Astrocyte (in vitro differentiated cells and primary cell): ENCODE results near the gene SART3. TPM values are rescaled to one million over a fixed set of nuclear protein-coding genes. Genes with fewer than 3 reads are reported as not detected.

Source experiments
- DNase-seq: peaks from one replicate; pipeline ENCODE4 v3.0.0-alpha.2; 2010; ENCODE audit warnings: low read depth
- FAIRE-seq: peaks from 2 replicates; lab custom pipeline; 2011; peaks lifted over from hg19 to GRCh38; lab: Jason Lieb, UNC
- H2AFZ ChIP-seq: 2 replicates; pipeline ENCODE4 v1.6.0; 2012; ENCODE audit warnings: low read depth, low read length, inconsistent platforms
- H3K27ac ChIP-seq: 2 replicates; pipeline ENCODE4 v1.5.1; 2011; ENCODE audit warnings: low read depth, low read length, inconsistent platforms
- H3K27me3 ChIP-seq: 2 replicates; pipeline ENCODE4 v1.6.0; 2011; ENCODE audit warnings: low read length, inconsistent platforms; ENCODE audit not compliant: insufficient read depth
- H3K36me3 ChIP-seq: 2 replicates; pipeline ENCODE4 v1.5.1; 2011; ENCODE audit warnings: low read length, inconsistent platforms; ENCODE audit not compliant: insufficient read depth
- H3K4me1 ChIP-seq: 2 replicates; pipeline ENCODE4 v1.5.1; 2011; ENCODE audit warnings: low read length, inconsistent platforms; ENCODE audit not compliant: insufficient read depth
- H3K4me2 ChIP-seq: 2 replicates; pipeline ENCODE4 v1.6.0; 2012; ENCODE audit warnings: low read length, inconsistent platforms
- H3K4me3 ChIP-seq: 2 replicates; pipeline ENCODE4 v1.5.1; 2011; ENCODE audit warnings: low read depth, mild to moderate bottlenecking, low read length, inconsistent platforms; ENCODE audit not compliant: insufficient read depth
- H3K79me2 ChIP-seq: 2 replicates; pipeline ENCODE4 v1.6.0; 2012; ENCODE audit warnings: mild to moderate bottlenecking, low read length, inconsistent platforms; ENCODE audit not compliant: insufficient read depth
- H3K9ac ChIP-seq: 2 replicates; pipeline ENCODE4 v1.6.0; 2012; ENCODE audit warnings: mild to moderate bottlenecking, low read length, inconsistent platforms
- H3K9me3 ChIP-seq: 2 replicates; pipeline ENCODE4 v1.5.1; 2012; ENCODE audit warnings: low read depth, mild to moderate bottlenecking, low read length, inconsistent platforms; ENCODE audit not compliant: insufficient read depth
- H4K20me1 ChIP-seq: 2 replicates; pipeline ENCODE4 v1.6.0; 2012; ENCODE audit warnings: low read length, inconsistent platforms; ENCODE audit not compliant: insufficient read depth
- H3K27ac Mint-ChIP-seq: one replicate; pipeline ENCODE4 v1.8.0; 2021; ENCODE audit warnings: mild to moderate bottlenecking, mixed read lengths; ENCODE audit not compliant: unreplicated experiment
- H3K27me3 Mint-ChIP-seq: one replicate; pipeline ENCODE4 v1.8.0; 2021; ENCODE audit warnings: low read depth, mixed read lengths; ENCODE audit not compliant: unreplicated experiment
- H3K36me3 Mint-ChIP-seq: one replicate; pipeline ENCODE4 v1.8.0; 2021; ENCODE audit warnings: low read depth, mixed read lengths; ENCODE audit not compliant: unreplicated experiment
- H3K4me1 Mint-ChIP-seq: one replicate; pipeline ENCODE4 v1.8.0; 2021; ENCODE audit warnings: low read depth, mixed read lengths; ENCODE audit not compliant: unreplicated experiment
- H3K4me3 Mint-ChIP-seq: one replicate; pipeline ENCODE4 v1.8.0; 2021; ENCODE audit warnings: mild to moderate bottlenecking, moderate library complexity, mixed read lengths; ENCODE audit not compliant: unreplicated experiment
- H3K9me3 Mint-ChIP-seq: one replicate; pipeline ENCODE4 v1.8.0; 2021; ENCODE audit warnings: mild to moderate bottlenecking, mixed read lengths; ENCODE audit not compliant: unreplicated experiment
- EZH2 ChIP-seq: IDR thresholded peaks from 2 replicates; pipeline ENCODE4 v1.6.1; 2012; ENCODE audit warnings: mild to moderate bottlenecking, low read length, inconsistent platforms; ENCODE audit not compliant: insufficient read depth
- total RNA-seq: library from RNA; stranded (reverse); gene quantifications from 2 replicates; pipeline ENCODE4 v1.2.1, GENCODE V29; 2021
- TF ChIP-seq, protein P1 (sequence below): IDR thresholded peaks from 2 replicates; pipeline ENCODE4 v1.5.1; 2011; ENCODE audit warnings: low read depth, mild to moderate bottlenecking, inconsistent platforms, low read length, moderate library complexity; ENCODE audit not compliant: insufficient read depth

SART3 gene
- total RNA-seq, 1 donor from 2014 or later: 48.4 TPM

DNA sequence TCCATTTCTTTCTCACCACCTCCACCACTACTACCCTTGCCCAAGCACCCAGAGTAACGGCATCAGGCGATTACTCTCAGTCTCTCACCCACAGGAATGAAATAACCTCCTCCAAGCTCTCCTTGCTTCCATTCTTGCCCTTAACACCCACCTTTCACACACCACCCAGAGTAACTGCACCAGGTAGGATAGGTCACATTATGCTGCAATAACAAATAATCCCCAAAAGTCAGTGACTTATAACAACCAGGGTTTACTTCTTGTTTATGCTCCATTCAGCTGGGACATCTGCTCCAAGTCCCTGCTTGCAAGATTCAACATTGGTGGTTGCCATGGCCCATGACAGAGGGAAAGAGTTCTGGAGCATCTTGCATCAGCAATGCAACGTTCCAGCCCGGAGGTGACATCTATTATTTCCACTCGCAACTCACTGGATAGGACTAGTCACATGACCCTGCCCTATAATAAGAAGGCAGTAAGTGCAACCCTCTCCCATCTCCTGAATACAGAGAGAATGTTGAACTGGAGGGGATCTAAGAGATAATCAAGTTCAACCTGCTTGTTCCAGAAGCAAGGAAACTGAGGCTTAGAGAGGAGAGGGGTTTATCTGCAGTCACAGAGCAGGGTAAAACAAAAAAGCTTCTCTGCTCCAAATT lies 87.4 kb downstream of the SART3 start:
- Histone ChIP-seq H4K20me1 (no peaks in the 10 kb centered on the region), H3K9ac (no peak overlapping the region), H3K79me2 (no peaks in the 10 kb centered on the region), H3K9me3 (no peaks in the 10 kb centered on the region), H3K4me1 (no peaks in the 10 kb centered on the region), H3K4me2 (no peak overlapping the region), H3K27ac (no peak overlapping the region), H3K4me3 (no peak overlapping the region), H2AFZ (no peak overlapping the region), H3K27me3 (no peaks in the 10 kb centered on the region), H3K36me3 (no peaks in the 10 kb centered on the region)
- Mint-ChIP-seq H3K4me3 (no peak overlapping the region), H3K27ac (no peak overlapping the region), H3K9me3 (peaks cover 5% of the 10 kb centered on the region), H3K36me3 (no peaks in the 10 kb centered on the region), H3K4me1 (no peaks in the 10 kb centered on the region), H3K27me3 (peaks cover 48% of the 10 kb centered on the region)
- TF ChIP-seq EZH2: no peak
- TF ChIP-seq, protein P1, sequence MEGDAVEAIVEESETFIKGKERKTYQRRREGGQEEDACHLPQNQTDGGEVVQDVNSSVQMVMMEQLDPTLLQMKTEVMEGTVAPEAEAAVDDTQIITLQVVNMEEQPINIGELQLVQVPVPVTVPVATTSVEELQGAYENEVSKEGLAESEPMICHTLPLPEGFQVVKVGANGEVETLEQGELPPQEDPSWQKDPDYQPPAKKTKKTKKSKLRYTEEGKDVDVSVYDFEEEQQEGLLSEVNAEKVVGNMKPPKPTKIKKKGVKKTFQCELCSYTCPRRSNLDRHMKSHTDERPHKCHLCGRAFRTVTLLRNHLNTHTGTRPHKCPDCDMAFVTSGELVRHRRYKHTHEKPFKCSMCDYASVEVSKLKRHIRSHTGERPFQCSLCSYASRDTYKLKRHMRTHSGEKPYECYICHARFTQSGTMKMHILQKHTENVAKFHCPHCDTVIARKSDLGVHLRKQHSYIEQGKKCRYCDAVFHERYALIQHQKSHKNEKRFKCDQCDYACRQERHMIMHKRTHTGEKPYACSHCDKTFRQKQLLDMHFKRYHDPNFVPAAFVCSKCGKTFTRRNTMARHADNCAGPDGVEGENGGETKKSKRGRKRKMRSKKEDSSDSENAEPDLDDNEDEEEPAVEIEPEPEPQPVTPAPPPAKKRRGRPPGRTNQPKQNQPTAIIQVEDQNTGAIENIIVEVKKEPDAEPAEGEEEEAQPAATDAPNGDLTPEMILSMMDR: no peak
- FAIRE-seq (no peak), DNase-seq (no peak)

Other genes with a start within 250 kb of the SART3 start
- 0.57 and 2.2 TPM in 2 replicates for gene CMKLR1, start 221.9 kb downstream of the SART3 start, total RNA-seq
- gene FICD, start 45.9 kb downstream of the SART3 start, total RNA-seq: 3.5 and 4.7 TPM in 2 replicates
- 121 and 124 TPM in 2 replicates for gene ISCU, start 1.4 kb upstream of the SART3 start, total RNA-seq
- gene TMEM119, start 36.9 kb upstream of the SART3 start, total RNA-seq: 0.91 and 1.8 TPM in 2 replicates
- gene SELPLG, start 72.7 kb upstream of the SART3 start, total RNA-seq: 4.9 and 5.8 TPM in 2 replicates
- 364 and 391 TPM in 2 replicates for gene CORO1C, start 170.3 kb upstream of the SART3 start, total RNA-seq